HUES48 (cell line): Measurements from ENCODE around the gene TMCO6.
"Not testable (repeated sequence)": the region's sequence is repeated elsewhere in the genome, so short reads cannot be mapped to it uniquely, and the experiment has no call there.

Experiments used
- H3K27ac ChIP-seq: one replicate; pipeline ENCODE4 v1.7.0; 2013; ENCODE audit warnings: low read depth, low read length, inconsistent platforms
- H3K27me3 ChIP-seq: 2 replicates; pipeline ENCODE4 v1.6.1; 2013; ENCODE audit warnings: mild to moderate bottlenecking, low read length; ENCODE audit not compliant: control insufficient read depth, insufficient read depth
- H3K36me3 ChIP-seq: 2 replicates; pipeline ENCODE4 v1.6.1; 2013; ENCODE audit warnings: low read length; ENCODE audit not compliant: control insufficient read depth, insufficient read depth
- H3K4me1 ChIP-seq: 2 replicates; pipeline ENCODE4 v1.6.1; 2013; ENCODE audit warnings: mild to moderate bottlenecking, low read length; ENCODE audit not compliant: control insufficient read depth, insufficient read depth
- H3K4me3 ChIP-seq: 2 replicates; pipeline ENCODE4 v1.5.1; 2013; ENCODE audit warnings: mild to moderate bottlenecking, low read depth, low read length
- H3K9ac ChIP-seq: 2 replicates; pipeline ENCODE4 v1.6.1; 2013; ENCODE audit warnings: mild to moderate bottlenecking, low read depth, low read length, moderate library complexity
- H3K9me3 ChIP-seq: 2 replicates; pipeline ENCODE4 v1.6.1; 2013; ENCODE audit warnings: low read length; ENCODE audit not compliant: control insufficient read depth, insufficient read depth

Gene TMCO6

DNA sequence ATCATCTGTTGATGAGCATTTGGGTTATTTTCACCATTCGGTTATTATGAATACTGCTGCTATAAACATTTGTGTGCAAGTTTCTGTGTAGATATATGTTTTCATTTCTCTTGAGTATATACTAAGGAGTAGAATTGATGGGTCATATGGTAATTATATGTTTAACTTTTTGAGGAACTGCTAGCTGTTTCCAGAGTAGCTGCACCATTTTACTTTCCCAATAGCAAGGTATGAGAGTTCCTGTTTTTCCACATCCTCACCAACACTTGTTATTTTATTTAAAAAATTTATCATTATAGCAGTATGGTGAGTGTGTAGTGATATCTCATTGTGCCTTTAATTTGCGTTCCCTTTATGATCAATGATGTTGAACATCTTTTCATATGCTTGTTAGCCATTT is 35.5 kb upstream of the TMCO6 start:
- H3K9ac ChIP-seq: no peak overlapping the region
- H3K9me3 ChIP-seq: no peaks in the 10 kb centered on the region
- no peak overlapping the region for H3K4me3 ChIP-seq
- H3K27ac ChIP-seq: no peak overlapping the region
- H3K27me3 ChIP-seq: no peaks in the 10 kb centered on the region
- no peaks in the 10 kb centered on the region for H3K4me1 ChIP-seq
- no peaks in the 10 kb centered on the region for H3K36me3 ChIP-seq

DNA sequence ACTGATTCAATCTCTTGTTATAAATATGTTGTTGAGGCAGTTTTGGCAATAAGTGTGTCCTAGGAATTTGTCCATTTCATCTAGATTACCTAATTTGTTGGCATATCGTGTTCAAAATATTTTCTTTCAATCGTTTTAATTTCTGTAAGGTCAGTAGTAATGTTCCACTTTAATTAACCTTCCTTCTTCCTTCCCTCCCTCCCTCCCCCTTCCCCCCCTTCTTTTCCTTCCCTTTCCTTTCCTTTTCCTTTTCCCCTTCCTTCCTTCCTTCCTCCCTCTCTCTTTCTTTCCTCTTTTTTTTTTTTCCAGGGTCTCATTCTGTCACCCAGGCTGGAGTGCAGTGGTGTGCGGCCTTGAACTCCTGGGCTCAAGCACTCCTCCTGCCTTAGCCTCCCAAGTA is 33.4 kb upstream of the TMCO6 start:
- H3K36me3 ChIP-seq: no peaks in the 10 kb centered on the region
- H3K9me3 ChIP-seq: peaks cover 6% of the 10 kb centered on the region; the same call in 1 of the 2 replicates
- H3K27ac ChIP-seq: no peak overlapping the region
- H3K4me1 ChIP-seq: no peaks in the 10 kb centered on the region
- H3K9ac ChIP-seq: no peak overlapping the region
- H3K4me3 ChIP-seq: no peak overlapping the region
- H3K27me3 ChIP-seq: no peaks in the 10 kb centered on the region

GRCh38 chr5:140607031-140607430 is 32.2 kb upstream of the TMCO6 start:
- Histone ChIP-seq H3K4me1 (no peaks in the 10 kb centered on the region), H3K4me3 (no peak overlapping the region), H3K9ac (no peak overlapping the region), H3K9me3 (peaks cover 6% of the 10 kb centered on the region; the same call in 1 of the 2 replicates), H3K36me3 (no peaks in the 10 kb centered on the region), H3K27me3 (no peaks in the 10 kb centered on the region), H3K27ac (no peak overlapping the region)

DNA sequence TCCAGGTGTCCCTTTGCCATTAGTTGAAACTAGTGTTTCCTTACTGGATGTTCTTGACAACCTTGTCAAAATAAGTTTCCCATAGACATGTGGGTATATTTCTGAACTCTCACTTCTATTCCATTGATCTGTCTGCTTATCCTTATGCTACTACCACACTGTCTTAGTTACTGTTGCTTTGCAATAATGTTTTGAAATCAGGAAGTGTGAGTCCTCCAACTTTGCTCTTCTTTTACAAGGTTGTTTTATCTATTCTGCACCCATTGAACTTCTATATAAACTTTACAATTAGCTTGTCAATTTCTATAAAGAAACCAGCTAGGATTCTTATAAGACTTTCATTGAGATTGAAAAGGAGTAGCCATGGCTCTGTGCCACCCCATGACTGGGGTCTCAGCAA is 30.5 kb upstream of the TMCO6 start:
- Histone ChIP-seq H3K9me3 (peaks cover 6% of the 10 kb centered on the region; the same call in 1 of the 2 replicates), H3K27ac (no peak overlapping the region), H3K9ac (no peak overlapping the region), H3K36me3 (no peaks in the 10 kb centered on the region), H3K4me3 (no peak overlapping the region), H3K4me1 (no peaks in the 10 kb centered on the region), H3K27me3 (no peaks in the 10 kb centered on the region)

DNA sequence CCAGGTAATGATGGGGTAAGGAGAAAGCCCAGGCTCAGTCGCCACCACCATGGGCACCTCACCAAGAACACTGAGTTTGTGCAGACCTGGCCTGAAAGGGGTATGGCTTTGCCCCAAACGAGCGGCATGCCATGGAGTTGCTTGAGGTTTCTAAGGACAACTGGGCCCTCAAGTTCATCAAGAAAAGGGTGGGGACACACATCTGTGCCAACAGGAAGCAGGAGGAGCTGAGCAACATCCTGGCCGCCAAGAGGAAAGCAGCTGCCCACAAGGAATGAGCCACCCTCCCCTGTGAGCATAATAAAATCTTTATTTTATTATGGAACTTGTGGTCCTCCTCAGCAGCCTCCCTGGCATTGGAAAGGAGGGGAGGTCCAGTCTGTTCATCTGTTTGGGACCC is 30.1 kb upstream of the TMCO6 start:
- Histone ChIP-seq H3K9ac (no peak overlapping the region), H3K27me3 (no peaks in the 10 kb centered on the region)

GRCh38 chr5:140611020-140611521 is 28.2 kb upstream of the TMCO6 start:
- no peaks in the 10 kb centered on the region for H3K36me3 ChIP-seq
- H3K27ac ChIP-seq: no peak overlapping the region
- H3K27me3 ChIP-seq: no peaks in the 10 kb centered on the region
- H3K9ac ChIP-seq: no peak overlapping the region
- H3K9me3 ChIP-seq: peaks cover 6% of the 10 kb centered on the region; the same call in 1 of the 2 replicates
- no peak overlapping the region for H3K4me3 ChIP-seq
- H3K4me1 ChIP-seq: no peaks in the 10 kb centered on the region

More for the DNA sequence above, 30.1 kb upstream of the TMCO6 start:
- H3K9me3 ChIP-seq: peaks cover 6% of the 10 kb centered on the region; the same call in 1 of the 2 replicates
- H3K4me3 ChIP-seq: no peak overlapping the region
- no peak overlapping the region for H3K27ac ChIP-seq
- H3K36me3 ChIP-seq: no peaks in the 10 kb centered on the region
- no peaks in the 10 kb centered on the region for H3K4me1 ChIP-seq

DNA sequence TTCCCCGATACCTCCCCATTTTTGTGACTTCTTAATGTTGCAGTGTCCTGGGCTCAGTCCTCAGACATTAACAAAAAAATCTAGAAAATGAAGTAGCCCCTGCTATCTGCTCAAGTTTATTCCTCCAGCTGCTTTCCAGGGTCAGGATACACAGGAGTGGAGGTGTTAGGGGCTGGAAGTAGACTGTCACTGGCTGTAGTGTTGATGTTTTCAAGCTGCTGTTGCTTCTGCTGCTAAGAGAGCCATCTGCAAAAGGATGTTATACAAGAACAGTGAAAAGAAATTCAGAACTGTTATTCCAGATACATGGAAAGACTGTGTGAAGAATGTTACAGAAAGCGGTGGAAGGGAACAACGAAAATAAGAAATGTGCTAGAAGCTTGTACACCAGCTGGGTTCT is 16.9 kb upstream of the TMCO6 start:
- H3K4me1 ChIP-seq: no peaks in the 10 kb centered on the region
- H3K4me3 ChIP-seq: no peak overlapping the region
- no peak overlapping the region for H3K9ac ChIP-seq
- 0 out of 2 replicates have a peak, but pooled peaks cover 3% of the 10 kb centered on the region for H3K9me3 ChIP-seq
- no peak overlapping the region for H3K27ac ChIP-seq
- no peaks in the 10 kb centered on the region for H3K27me3 ChIP-seq
- no peaks in the 10 kb centered on the region for H3K36me3 ChIP-seq

DNA sequence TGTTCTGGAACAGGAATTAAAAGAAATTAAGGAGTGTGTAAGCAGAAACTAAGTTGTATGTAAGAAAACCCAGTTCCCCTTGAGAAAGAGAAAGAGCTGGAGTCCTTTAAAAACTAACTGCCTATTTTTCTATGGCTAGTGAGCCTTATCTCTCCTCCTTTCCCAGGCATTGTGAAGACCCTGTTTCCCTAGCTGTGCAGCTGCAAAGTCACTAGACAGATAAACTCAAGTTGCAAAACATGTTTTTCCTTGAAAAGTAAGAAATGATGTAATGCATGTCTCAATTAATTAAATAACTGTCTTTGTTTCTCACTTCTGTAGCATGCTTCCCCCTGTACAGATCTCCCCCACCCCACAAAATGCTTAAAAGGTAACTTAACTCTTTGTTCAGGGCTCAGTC is 16.2 kb upstream of the TMCO6 start:
- not testable (repeated sequence) for H3K4me1 ChIP-seq, H3K9ac ChIP-seq, H3K27me3 ChIP-seq, H3K36me3 ChIP-seq, H3K4me3 ChIP-seq, H3K9me3 ChIP-seq, H3K27ac ChIP-seq

GRCh38 chr5:140624886-140625285 is 14.4 kb upstream of the TMCO6 start:
- not testable (repeated sequence) for H3K27ac ChIP-seq, H3K4me3 ChIP-seq, H3K36me3 ChIP-seq, H3K9ac ChIP-seq, H3K4me1 ChIP-seq, H3K27me3 ChIP-seq
- H3K9me3 ChIP-seq: peaks cover 10% of the 10 kb centered on the region

DNA sequence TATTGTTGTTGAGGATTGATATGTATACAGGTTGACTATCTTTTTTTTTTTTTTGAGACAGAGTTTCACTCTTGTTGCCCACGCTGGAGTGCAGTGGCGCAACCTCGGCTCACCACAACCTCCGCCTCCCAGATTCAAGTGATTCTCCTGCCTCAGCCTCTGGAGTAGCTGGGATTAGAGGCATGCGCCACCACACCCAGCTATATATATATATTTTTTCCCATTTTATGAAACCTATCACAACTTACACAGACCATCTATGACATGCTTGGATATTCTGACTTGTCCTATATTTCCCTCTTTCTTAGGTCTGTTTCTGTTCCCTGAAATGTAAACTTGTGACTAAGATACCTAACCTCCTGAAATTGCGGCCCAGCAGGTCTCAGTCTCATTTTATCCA is 11.3 kb upstream of the TMCO6 start:
- H3K36me3 ChIP-seq: no peaks in the 10 kb centered on the region
- no peaks in the 10 kb centered on the region; the same call in 1 of the 2 replicates for H3K4me1 ChIP-seq
- no peak overlapping the region for H3K9ac ChIP-seq
- peaks cover 10% of the 10 kb centered on the region for H3K9me3 ChIP-seq
- no peak overlapping the region for H3K4me3 ChIP-seq
- no peak overlapping the region for H3K27ac ChIP-seq
- peaks cover 28% of the 10 kb centered on the region for H3K27me3 ChIP-seq

- Histone ChIP-seq H3K36me3 (no peaks in the 10 kb centered on the region), H3K9me3 (peaks cover 10% of the 10 kb centered on the region), H3K4me1 (peaks cover 3% of the 10 kb centered on the region; the same call in 1 of the 2 replicates), H3K27ac (no peak overlapping the region), H3K9ac (no peak overlapping the region), H3K4me3 (no peak overlapping the region), H3K27me3 (peaks cover 35% of the 10 kb centered on the region)
These were observed 10.5 kb upstream of the TMCO6 start for GRCh38 chr5:140628711-140629110.
